HEK293T (cell line): ENCODE results near the gene ADAMTS1.

Experiments used
- CTCF ChIA-PET: fragments of 350-600 bp; formaldehyde crosslinking; extraction: SDS; loops from one replicate; lab custom pipeline; 2021; ENCODE audit warnings: antibody characterized with exemption, inconsistent platforms; lab: Yijun Ruan, JAX
- POLR2A ChIA-PET: fragments of 350-600 bp; formaldehyde crosslinking; extraction: SDS; loops from one replicate; lab custom pipeline; 2020; ENCODE audit warnings: antibody characterized with exemption, inconsistent platforms; lab: Yijun Ruan, JAX
- DNase-seq: peaks from one replicate; pipeline ENCODE4 v3.0.0; 2012; ENCODE audit warnings: mixed read lengths; ENCODE audit errors: extremely low spot score
- ARNT ChIP-seq: fragments of 450-650 bp; IDR thresholded peaks from 2 replicates; pipeline ENCODE4 v1.6.1; 2017; ENCODE audit warnings: mild to moderate bottlenecking
- BHLHE40 ChIP-seq: fragments of 450-650 bp; IDR thresholded peaks from 2 replicates; pipeline ENCODE4 v1.6.1; 2016; ENCODE audit warnings: mild to moderate bottlenecking, moderate library complexity, borderline replicate concordance
- CTBP1 ChIP-seq: fragments of 450-650 bp; IDR thresholded peaks from 2 replicates; pipeline ENCODE4 v1.6.1; 2016; ENCODE audit warnings: borderline replicate concordance
- ELF4 ChIP-seq: fragments of 450-650 bp; IDR thresholded peaks from 2 replicates; pipeline ENCODE4 v1.6.1; 2017; ENCODE audit warnings: antibody characterized with exemption
- FOXA1 ChIP-seq: fragments of 450-650 bp; IDR thresholded peaks from 2 replicates; pipeline ENCODE4 v1.6.1; 2016; ENCODE audit warnings: mild to moderate bottlenecking
- FOXK2 ChIP-seq: fragments of 450-650 bp; IDR thresholded peaks from 2 replicates; pipeline ENCODE4 v1.6.1; 2016; ENCODE audit warnings: mild to moderate bottlenecking
- FOXM1 ChIP-seq: fragments of 450-650 bp; IDR thresholded peaks from 2 replicates; pipeline ENCODE4 v1.6.1; 2017; ENCODE audit warnings: mild to moderate bottlenecking, borderline replicate concordance
- HDGF ChIP-seq: fragments of 450-650 bp; IDR thresholded peaks from 2 replicates; pipeline ENCODE4 v1.6.1; 2017; ENCODE audit warnings: antibody characterized with exemption, borderline replicate concordance
- L3MBTL2 ChIP-seq: fragments of 450-650 bp; conservative IDR thresholded peaks from 2 replicates; pipeline ENCODE4 v1.6.1; 2016; ENCODE audit warnings: mild to moderate bottlenecking
- LEF1 ChIP-seq: fragments of 450-650 bp; IDR thresholded peaks from 2 replicates; pipeline ENCODE4 v1.6.1; 2017; ENCODE audit warnings: mild to moderate bottlenecking, borderline replicate concordance
- NFRKB ChIP-seq: fragments of 450-650 bp; IDR thresholded peaks from 2 replicates; pipeline ENCODE4 v1.6.1; 2016; ENCODE audit warnings: mild to moderate bottlenecking, moderate library complexity
- SP1 ChIP-seq: fragments of 450-650 bp; IDR thresholded peaks from 2 replicates; pipeline ENCODE4 v1.6.1; 2017
- SUZ12 ChIP-seq: fragments of 450-650 bp; IDR thresholded peaks from 2 replicates; pipeline ENCODE4 v1.6.1; 2016; ENCODE audit warnings: mild to moderate bottlenecking
- TARDBP ChIP-seq: fragments of 450-650 bp; IDR thresholded peaks from 2 replicates; pipeline ENCODE4 v1.6.1; 2016
- ZNF384 ChIP-seq: fragments of 450-650 bp; IDR thresholded peaks from 2 replicates; pipeline ENCODE4 v1.6.1; 2016
- TF ChIP-seq, protein P1 (sequence below): fragments of 450-650 bp; IDR thresholded peaks from 2 replicates; pipeline ENCODE4 v1.6.1; 2016

Gene ADAMTS1

GRCh38 chr21:26840201-26840600, 5.0 kb downstream of the ADAMTS1 start:
- TF ChIP-seq ELF4 (no peak), SP1 (no peak), FOXA1 (no peak), CTBP1 (no peak), HDGF (no peak), LEF1 (no peak), FOXK2 (no peak), L3MBTL2 (no peak), ARNT (no peak), BHLHE40 (no peak)
- TF ChIP-seq, protein P1, sequence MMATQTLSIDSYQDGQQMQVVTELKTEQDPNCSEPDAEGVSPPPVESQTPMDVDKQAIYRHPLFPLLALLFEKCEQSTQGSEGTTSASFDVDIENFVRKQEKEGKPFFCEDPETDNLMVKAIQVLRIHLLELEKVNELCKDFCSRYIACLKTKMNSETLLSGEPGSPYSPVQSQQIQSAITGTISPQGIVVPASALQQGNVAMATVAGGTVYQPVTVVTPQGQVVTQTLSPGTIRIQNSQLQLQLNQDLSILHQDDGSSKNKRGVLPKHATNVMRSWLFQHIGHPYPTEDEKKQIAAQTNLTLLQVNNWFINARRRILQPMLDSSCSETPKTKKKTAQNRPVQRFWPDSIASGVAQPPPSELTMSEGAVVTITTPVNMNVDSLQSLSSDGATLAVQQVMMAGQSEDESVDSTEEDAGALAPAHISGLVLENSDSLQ: no peak
- ChIA-PET POLR2A (interaction anchor here (2.3 kb wide), 1 partner anchor 22 kb away, joined by 4 read pairs; no protein-coding TSS in a partner anchor), CTCF (no interaction called here)
- DNase-seq: no peak

GRCh38 chr21:26837539-26837938, 7.7 kb downstream of the ADAMTS1 start:
- ChIA-PET POLR2A (interaction anchor here (1.1 kb wide), 1 partner anchor 8 kb away, joined by 3 read pairs; the partner anchor contains the start of gene ADAMTS1), CTCF (interaction anchor here (0.6 to 1.3 kb wide), 2 partner anchors 22 to 1772 kb away, joined by 3 to 5 read pairs; no protein-coding TSS in a partner anchor)
- TF ChIP-seq NFRKB: no peak
- TF ChIP-seq, protein P1: no peak
- no peak for TF ChIP-seq ELF4
- no peak for TF ChIP-seq CTBP1
- no peak for TF ChIP-seq L3MBTL2
- no peak for TF ChIP-seq FOXK2
- TF ChIP-seq HDGF: no peak
- no peak for TF ChIP-seq SUZ12
- TF ChIP-seq BHLHE40: no peak
- no peak for TF ChIP-seq SP1
- no peak for TF ChIP-seq FOXA1
- no peak for TF ChIP-seq ZNF384
- TF ChIP-seq LEF1: no peak
- TF ChIP-seq ARNT: no peak
- no peak for TF ChIP-seq TARDBP
- no peak for DNase-seq

GRCh38 chr21:26836528-26836927, 8.7 kb downstream of the ADAMTS1 start:
- DNase-seq: no peak
- ChIA-PET CTCF (interaction anchor here (1.3 kb wide), 1 partner anchor 21 kb away, joined by 5 read pairs; no protein-coding TSS in a partner anchor), POLR2A (interaction anchor here (1.1 kb wide), 1 partner anchor 9 kb away, joined by 3 read pairs; the partner anchor contains the start of gene ADAMTS1)
- TF ChIP-seq FOXA1 (no peak), SP1 (no peak), ARNT (no peak), BHLHE40 (no peak), NFRKB (no peak), FOXK2 (no peak), L3MBTL2 (no peak), SUZ12 (no peak), HDGF (no peak), ELF4 (no peak), TARDBP (no peak), LEF1 (no peak), CTBP1 (no peak), ZNF384 (no peak), FOXM1 (no peak)
- TF ChIP-seq, protein P1: no peak

- ChIA-PET POLR2A (no interaction called here), CTCF (no interaction called here)
- no peak for TF ChIP-seq TARDBP
- no peak for TF ChIP-seq FOXA1
- no peak for TF ChIP-seq SUZ12
- TF ChIP-seq NFRKB: no peak
- TF ChIP-seq L3MBTL2: no peak
- no peak for TF ChIP-seq ELF4
- TF ChIP-seq LEF1: no peak
- no peak for TF ChIP-seq SP1
- TF ChIP-seq HDGF: no peak
- no peak for TF ChIP-seq FOXM1
- TF ChIP-seq FOXK2: no peak
- no peak for TF ChIP-seq ARNT
- no peak for TF ChIP-seq ZNF384
- no peak for DNase-seq
Measured at GRCh38 chr21:26835714-26836265, 9.4 kb downstream of the ADAMTS1 start.

- POLR2A ChIA-PET: interaction anchor here (1.2 to 2.7 kb wide), 2 partner anchors 8 to 10 kb away, joined by 4 to 18 read pairs; partner anchors contain the start of gene ADAMTS1
- no peak for DNase-seq
- CTCF ChIA-PET: no interaction called here
- TF ChIP-seq FOXA1 (no peak), LEF1 (no peak), ZNF384 (no peak), BHLHE40 (no peak), ELF4 (no peak), NFRKB (no peak), ARNT (no peak)
Measured at GRCh38 chr21:26835027-26835713, 10.0 kb downstream of the ADAMTS1 start.
